ENCODE measurements around the gene CDV3.

The CDV3 gene

DNA sequence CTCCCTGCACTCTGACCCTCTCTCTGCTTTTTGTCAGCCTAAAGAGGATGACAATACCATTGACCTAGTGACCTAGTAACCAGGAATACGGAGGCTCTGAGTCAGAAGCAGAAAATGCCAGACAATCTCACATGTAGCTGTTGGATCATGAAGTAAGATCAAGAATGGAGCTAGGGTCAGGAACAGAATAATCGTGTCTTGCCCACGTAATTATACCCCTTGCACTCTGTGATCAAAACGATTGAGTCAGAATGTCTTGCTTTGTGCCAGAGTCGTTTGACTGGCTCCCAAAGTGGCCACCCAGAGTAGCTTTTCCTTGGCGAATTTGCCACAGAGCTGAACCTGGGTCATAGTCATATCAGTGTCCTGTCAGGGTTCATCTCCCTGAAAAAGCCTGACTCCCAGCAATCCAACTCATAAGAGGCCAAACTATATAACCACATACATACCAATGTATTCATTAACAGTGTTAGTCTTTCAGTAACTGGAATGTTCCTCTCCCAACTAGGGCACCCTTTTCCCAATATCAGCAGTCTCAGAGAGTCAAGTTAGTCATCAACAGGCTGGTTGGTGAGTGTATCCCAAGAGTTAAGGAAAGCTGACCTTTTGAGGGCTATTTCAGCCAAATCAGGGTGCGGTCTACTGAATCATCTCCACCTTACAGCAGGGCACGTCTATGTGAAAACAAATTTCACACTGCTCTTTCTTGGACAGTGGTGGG lies 5.0 kb upstream of the CDV3 start (continued):
- TF ChIP-seq, protein P1, sequence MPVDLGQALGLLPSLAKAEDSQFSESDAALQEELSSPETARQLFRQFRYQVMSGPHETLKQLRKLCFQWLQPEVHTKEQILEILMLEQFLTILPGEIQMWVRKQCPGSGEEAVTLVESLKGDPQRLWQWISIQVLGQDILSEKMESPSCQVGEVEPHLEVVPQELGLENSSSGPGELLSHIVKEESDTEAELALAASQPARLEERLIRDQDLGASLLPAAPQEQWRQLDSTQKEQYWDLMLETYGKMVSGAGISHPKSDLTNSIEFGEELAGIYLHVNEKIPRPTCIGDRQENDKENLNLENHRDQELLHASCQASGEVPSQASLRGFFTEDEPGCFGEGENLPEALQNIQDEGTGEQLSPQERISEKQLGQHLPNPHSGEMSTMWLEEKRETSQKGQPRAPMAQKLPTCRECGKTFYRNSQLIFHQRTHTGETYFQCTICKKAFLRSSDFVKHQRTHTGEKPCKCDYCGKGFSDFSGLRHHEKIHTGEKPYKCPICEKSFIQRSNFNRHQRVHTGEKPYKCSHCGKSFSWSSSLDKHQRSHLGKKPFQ (tag by site-specific recombination; IDR thresholded peaks at IDR 0.05): no peak
- TF ChIP-seq ZNF140 (tag by site-specific recombination; IDR thresholded peaks at IDR 0.05) (no peak), HOXA7 (CRISPR knock-in tag; IDR thresholded peaks at IDR 0.05; ENCODE audit: borderline replicate concordance) (no peak)

DNA sequence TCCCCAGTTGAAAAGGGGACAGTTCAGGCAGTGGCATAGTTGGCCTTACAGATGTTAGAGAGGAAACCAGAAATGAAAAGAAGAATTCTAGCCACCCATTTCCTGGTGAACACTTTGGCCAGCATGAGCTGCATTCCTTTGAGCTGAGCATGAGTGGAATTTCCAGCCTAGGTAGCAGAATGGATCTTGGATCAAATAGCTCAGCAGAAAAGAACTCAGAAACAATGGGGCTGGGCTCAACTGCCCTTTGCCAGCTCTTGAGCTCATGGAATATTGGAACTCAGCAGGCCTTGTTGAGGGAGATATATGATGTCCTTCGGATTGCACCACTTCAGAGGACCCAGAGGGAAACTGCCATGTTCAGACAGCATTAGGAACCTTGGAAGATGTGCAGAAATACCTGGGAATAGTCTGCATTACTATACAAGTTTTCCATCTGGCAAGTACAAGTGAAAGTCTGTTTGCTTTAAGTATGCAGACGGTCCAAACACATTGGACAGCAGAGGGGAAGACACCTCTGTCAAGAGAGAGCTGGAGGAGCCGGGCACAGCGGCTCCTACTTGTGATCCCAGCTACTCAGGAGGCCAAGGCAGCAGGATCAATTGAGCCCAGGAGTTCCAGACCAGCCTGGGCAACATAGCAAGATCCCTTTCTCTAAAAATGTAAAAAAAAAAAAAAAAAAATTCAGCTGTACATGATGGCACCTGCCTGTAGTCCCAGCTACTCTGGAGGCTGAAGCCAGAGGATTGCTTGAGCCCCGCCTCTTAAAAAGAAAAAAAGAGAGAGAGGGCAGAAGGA lies 3.1 kb upstream of the CDV3 start:
- H3K4me1 ChIP-seq (ENCODE audit: control insufficient read depth, insufficient read depth, low read length): no peaks in the 10 kb centered on the region
- no peaks in the 10 kb centered on the region for H3K9me3 ChIP-seq (ENCODE audit: control insufficient read depth, insufficient read depth, low read depth, low read length)
- H3K27ac ChIP-seq (ENCODE audit: extremely low read depth, low read depth, low read length): no peak overlapping the region
- ChIA-PET CTCF (no interaction called here), POLR2A (no interaction called here)
- TF ChIP-seq, protein P2, sequence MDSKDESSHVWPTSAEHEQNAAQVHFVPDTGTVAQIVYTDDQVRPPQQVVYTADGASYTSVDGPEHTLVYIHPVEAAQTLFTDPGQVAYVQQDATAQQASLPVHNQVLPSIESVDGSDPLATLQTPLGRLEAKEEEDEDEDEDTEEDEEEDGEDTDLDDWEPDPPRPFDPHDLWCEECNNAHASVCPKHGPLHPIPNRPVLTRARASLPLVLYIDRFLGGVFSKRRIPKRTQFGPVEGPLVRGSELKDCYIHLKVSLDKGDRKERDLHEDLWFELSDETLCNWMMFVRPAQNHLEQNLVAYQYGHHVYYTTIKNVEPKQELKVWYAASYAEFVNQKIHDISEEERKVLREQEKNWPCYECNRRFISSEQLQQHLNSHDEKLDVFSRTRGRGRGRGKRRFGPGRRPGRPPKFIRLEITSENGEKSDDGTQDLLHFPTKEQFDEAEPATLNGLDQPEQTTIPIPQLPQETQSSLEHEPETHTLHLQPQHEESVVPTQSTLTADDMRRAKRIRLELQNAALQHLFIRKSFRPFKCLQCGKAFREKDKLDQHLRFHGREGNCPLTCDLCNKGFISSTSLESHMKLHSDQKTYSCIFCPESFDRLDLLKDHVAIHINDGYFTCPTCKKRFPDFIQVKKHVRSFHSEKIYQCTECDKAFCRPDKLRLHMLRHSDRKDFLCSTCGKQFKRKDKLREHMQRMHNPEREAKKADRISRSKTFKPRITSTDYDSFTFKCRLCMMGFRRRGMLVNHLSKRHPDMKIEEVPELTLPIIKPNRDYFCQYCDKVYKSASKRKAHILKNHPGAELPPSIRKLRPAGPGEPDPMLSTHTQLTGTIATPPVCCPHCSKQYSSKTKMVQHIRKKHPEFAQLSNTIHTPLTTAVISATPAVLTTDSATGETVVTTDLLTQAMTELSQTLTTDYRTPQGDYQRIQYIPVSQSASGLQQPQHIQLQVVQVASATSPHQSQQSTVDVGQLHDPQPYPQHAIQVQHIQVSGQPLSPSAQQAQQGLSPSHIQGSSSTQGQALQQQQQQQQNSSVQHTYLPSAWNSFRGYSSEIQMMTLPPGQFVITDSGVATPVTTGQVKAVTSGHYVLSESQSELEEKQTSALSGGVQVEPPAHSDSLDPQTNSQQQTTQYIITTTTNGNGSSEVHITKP (tag by site-specific recombination; IDR thresholded peaks at IDR 0.05): peak; percentile 70
- TF ChIP-seq, protein P3, sequence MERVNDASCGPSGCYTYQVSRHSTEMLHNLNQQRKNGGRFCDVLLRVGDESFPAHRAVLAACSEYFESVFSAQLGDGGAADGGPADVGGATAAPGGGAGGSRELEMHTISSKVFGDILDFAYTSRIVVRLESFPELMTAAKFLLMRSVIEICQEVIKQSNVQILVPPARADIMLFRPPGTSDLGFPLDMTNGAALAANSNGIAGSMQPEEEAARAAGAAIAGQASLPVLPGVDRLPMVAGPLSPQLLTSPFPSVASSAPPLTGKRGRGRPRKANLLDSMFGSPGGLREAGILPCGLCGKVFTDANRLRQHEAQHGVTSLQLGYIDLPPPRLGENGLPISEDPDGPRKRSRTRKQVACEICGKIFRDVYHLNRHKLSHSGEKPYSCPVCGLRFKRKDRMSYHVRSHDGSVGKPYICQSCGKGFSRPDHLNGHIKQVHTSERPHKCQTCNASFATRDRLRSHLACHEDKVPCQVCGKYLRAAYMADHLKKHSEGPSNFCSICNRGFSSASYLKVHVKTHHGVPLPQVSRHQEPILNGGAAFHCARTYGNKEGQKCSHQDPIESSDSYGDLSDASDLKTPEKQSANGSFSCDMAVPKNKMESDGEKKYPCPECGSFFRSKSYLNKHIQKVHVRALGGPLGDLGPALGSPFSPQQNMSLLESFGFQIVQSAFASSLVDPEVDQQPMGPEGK (tag by site-specific recombination; IDR thresholded peaks at IDR 0.05): no peak
- no peak overlapping the region for H3K4me3 ChIP-seq (ENCODE audit: low read depth, low read length)
- H3K36me3 ChIP-seq (ENCODE audit: control insufficient read depth in 2 of 2, insufficient read depth in 1 of 2, low read length in 2 of 2): peaks cover 0 to 6% of the 10 kb centered on the region in 2 experiments; a peak in 1 of 3 replicates

DNA sequence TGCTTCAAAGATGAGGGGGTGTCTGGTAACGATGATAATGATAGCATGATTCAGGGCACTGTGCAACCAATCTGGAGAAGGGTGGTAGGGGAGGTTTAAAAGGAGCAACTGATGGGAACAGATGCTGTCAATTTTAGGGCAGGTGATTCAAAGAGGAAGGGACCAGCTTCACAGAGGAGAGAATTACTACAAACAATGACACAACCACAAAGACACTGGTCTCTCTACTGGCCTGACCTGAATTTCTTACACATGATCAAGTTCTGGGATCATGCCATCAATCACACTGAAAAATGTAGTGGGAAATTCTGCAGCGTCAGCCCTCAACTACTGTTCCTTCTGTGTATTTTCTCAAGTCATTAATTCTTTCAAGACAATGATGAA lies 2.6 kb upstream of the CDV3 start:
- peaks cover 0 to 12% of the 10 kb centered on the region in 2 experiments; a peak in 1 of 3 replicates for H3K36me3 ChIP-seq (ENCODE audit: control insufficient read depth in 2 of 2, insufficient read depth in 1 of 2, low read length in 2 of 2)
- no peaks in the 10 kb centered on the region for H3K9me3 ChIP-seq (ENCODE audit: control insufficient read depth, insufficient read depth, low read depth, low read length)
- CTCF ChIA-PET: no interaction called here
- no peak overlapping the region for H3K27ac ChIP-seq (ENCODE audit: extremely low read depth, low read depth, low read length)
- no peak overlapping the region for H3K4me3 ChIP-seq (ENCODE audit: low read depth, low read length)
- POLR2A ChIA-PET: no interaction called here
- peaks cover 3% of the 10 kb centered on the region; the same call in 1 of the 2 replicates for H3K4me1 ChIP-seq (ENCODE audit: control insufficient read depth, insufficient read depth, low read length)
- TF ChIP-seq ZNF514 (tag by site-specific recombination; IDR thresholded peaks at IDR 0.05) (no peak), ZNF394 (tag by site-specific recombination; IDR thresholded peaks at IDR 0.05; ENCODE audit: borderline replicate concordance) (no peak), FEZF1 (tag by site-specific recombination; IDR thresholded peaks at IDR 0.05) (no peak), ZNF302 (tag by site-specific recombination; IDR thresholded peaks at IDR 0.05; ENCODE audit: low read depth) (no peak), KLF10 (tag by site-specific recombination; IDR thresholded peaks at IDR 0.05) (no peak), ZNF785 (tag by site-specific recombination; IDR thresholded peaks at IDR 0.05) (no peak), KLF9 (tag by site-specific recombination; IDR thresholded peaks at IDR 0.05; ENCODE audit: low read depth) (no peak), ZNF391 (tag by site-specific recombination; IDR thresholded peaks at IDR 0.05; ENCODE audit: borderline replicate concordance, low read depth) (no peak), SALL2 (tag by site-specific recombination; IDR thresholded peaks at IDR 0.05; ENCODE audit: borderline replicate concordance) (no peak), ZNF664 (tag by site-specific recombination; IDR thresholded peaks at IDR 0.05) (no peak)
- TF ChIP-seq, protein P4, sequence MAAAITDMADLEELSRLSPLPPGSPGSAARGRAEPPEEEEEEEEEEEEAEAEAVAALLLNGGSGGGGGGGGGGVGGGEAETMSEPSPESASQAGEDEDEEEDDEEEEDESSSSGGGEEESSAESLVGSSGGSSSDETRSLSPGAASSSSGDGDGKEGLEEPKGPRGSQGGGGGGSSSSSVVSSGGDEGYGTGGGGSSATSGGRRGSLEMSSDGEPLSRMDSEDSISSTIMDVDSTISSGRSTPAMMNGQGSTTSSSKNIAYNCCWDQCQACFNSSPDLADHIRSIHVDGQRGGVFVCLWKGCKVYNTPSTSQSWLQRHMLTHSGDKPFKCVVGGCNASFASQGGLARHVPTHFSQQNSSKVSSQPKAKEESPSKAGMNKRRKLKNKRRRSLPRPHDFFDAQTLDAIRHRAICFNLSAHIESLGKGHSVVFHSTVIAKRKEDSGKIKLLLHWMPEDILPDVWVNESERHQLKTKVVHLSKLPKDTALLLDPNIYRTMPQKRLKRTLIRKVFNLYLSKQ (tag by site-specific recombination; IDR thresholded peaks at IDR 0.05; ENCODE audit: borderline replicate concordance): no peak
- TF ChIP-seq, protein P5, sequence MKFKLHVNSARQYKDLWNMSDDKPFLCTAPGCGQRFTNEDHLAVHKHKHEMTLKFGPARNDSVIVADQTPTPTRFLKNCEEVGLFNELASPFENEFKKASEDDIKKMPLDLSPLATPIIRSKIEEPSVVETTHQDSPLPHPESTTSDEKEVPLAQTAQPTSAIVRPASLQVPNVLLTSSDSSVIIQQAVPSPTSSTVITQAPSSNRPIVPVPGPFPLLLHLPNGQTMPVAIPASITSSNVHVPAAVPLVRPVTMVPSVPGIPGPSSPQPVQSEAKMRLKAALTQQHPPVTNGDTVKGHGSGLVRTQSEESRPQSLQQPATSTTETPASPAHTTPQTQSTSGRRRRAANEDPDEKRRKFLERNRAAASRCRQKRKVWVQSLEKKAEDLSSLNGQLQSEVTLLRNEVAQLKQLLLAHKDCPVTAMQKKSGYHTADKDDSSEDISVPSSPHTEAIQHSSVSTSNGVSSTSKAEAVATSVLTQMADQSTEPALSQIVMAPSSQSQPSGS (tag by site-specific recombination; IDR thresholded peaks at IDR 0.05; ENCODE audit: low read depth): no peak
- TF ChIP-seq, protein P6, sequence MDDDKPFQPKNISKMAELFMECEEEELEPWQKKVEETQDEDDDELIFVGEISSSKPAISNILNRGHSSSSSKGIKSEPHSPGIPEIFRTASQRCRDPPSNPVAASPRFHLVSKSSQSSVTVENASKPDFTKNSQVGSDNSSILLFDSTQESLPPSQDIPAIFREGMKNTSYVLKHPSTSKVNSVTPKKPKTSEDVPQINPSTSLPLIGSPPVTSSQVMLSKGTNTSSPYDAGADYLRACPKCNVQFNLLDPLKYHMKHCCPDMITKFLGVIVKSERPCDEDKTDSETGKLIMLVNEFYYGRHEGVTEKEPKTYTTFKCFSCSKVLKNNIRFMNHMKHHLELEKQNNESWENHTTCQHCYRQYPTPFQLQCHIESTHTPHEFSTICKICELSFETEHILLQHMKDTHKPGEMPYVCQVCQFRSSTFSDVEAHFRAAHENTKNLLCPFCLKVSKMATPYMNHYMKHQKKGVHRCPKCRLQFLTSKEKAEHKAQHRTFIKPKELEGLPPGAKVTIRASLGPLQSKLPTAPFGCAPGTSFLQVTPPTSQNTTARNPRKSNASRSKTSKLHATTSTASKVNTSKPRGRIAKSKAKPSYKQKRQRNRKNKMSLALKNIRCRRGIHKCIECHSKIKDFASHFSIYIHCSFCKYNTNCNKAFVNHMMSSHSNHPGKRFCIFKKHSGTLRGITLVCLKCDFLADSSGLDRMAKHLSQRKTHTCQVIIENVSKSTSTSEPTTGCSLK (tag by site-specific recombination; IDR thresholded peaks at IDR 0.05): no peak

All from HEK293 (cell line).